ENCODE measurements around the gene RPTOR.

RPTOR gene

DNA sequence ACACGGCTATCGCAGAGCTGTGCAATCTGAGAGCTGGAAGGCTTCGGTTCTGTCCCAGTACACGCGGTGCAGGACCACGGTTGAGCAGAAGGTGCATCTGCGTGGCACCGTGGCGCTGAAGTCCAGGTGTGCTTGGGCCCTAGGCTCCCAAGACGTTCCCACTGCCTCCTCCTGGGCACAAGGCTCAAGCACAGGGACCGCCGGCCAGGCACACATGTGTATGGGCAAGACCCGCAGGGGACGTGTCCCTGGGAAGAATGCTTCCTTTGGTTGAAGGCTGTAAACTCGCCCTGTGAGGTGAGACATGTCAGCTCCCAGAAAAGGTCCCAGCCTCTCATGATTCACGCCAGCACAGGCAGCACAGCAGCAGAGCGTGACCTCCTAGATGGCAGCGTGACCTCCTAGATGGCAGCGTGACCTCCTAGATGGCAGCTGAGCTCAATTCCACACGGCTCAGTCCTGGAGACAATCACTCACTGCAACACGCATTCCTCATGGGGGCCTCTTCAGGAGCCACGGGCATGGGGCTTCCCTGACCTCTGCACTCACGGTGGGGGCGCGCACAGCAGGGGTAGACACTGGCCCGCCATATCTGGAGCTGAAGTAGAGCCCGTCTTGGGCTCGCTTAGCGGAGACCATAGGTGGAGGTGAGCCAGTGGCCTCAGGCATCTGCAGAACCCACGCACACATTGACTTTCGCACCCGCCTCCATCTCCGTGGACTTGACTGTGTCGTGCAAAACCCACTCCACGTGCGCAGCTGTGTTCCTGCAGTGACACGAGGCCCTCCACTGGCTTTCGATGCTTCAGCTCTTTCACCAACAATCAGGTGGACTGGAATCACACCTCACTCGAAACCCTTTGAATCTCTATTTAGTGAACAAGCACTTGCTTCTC lies 362.0 kb downstream of the RPTOR start:
- Histone ChIP-seq H3K36me3 (ENCODE audit: control insufficient read depth in 2 of 2, insufficient read depth in 1 of 2, low read length in 2 of 2) (peaks cover 0 to 63% of the 10 kb centered on the region in 2 experiments; a peak in 1 of 3 replicates), H3K9me3 (ENCODE audit: control insufficient read depth, insufficient read depth, low read depth, low read length) (no peaks in the 10 kb centered on the region), H3K4me1 (ENCODE audit: control insufficient read depth, insufficient read depth, low read length) (no peaks in the 10 kb centered on the region), H3K4me3 (ENCODE audit: low read depth, low read length) (no peak overlapping the region), H3K27ac (ENCODE audit: extremely low read depth, low read depth, low read length) (no peak overlapping the region)
- ChIA-PET POLR2A (no interaction called here), CTCF (interaction anchor here (0.5 to 1.3 kb wide), 2 partner anchors 9 to 191 kb away, joined by 3 to 4 read pairs; no protein-coding TSS in a partner anchor)
- TF ChIP-seq, protein P1, sequence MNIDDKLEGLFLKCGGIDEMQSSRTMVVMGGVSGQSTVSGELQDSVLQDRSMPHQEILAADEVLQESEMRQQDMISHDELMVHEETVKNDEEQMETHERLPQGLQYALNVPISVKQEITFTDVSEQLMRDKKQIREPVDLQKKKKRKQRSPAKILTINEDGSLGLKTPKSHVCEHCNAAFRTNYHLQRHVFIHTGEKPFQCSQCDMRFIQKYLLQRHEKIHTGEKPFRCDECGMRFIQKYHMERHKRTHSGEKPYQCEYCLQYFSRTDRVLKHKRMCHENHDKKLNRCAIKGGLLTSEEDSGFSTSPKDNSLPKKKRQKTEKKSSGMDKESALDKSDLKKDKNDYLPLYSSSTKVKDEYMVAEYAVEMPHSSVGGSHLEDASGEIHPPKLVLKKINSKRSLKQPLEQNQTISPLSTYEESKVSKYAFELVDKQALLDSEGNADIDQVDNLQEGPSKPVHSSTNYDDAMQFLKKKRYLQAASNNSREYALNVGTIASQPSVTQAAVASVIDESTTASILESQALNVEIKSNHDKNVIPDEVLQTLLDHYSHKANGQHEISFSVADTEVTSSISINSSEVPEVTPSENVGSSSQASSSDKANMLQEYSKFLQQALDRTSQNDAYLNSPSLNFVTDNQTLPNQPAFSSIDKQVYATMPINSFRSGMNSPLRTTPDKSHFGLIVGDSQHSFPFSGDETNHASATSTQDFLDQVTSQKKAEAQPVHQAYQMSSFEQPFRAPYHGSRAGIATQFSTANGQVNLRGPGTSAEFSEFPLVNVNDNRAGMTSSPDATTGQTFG (tag by site-specific recombination; IDR thresholded peaks at IDR 0.05; ENCODE audit: borderline replicate concordance), result no peak
- TF ChIP-seq ZNF596 (tag by site-specific recombination; IDR thresholded peaks at IDR 0.05), result no peak
- no peak for TF ChIP-seq ZNF211 (tag by site-specific recombination; IDR thresholded peaks at IDR 0.05; ENCODE audit: low read depth)
- TF ChIP-seq ZNF560 (tag by site-specific recombination; IDR thresholded peaks at IDR 0.05; ENCODE audit: borderline replicate concordance), result no peak
- TF ChIP-seq ZNF19 (tag by site-specific recombination; IDR thresholded peaks at IDR 0.05; ENCODE audit: low read depth), result no peak
- TF ChIP-seq ZBTB48 (tag by site-specific recombination; IDR thresholded peaks at IDR 0.05), result no peak
- no peak for TF ChIP-seq ZNF202 (tag by site-specific recombination; IDR thresholded peaks at IDR 0.05; ENCODE audit: borderline replicate concordance)
- TF ChIP-seq MEIS1 (CRISPR knock-in tag; IDR thresholded peaks at IDR 0.05; ENCODE audit: borderline replicate concordance), result no peak
- no peak for TF ChIP-seq ZNF701 (tag by site-specific recombination; IDR thresholded peaks at IDR 0.05)
- TF ChIP-seq OVOL3 (tag by site-specific recombination; IDR thresholded peaks at IDR 0.05), result no peak
- TF ChIP-seq, protein P2, sequence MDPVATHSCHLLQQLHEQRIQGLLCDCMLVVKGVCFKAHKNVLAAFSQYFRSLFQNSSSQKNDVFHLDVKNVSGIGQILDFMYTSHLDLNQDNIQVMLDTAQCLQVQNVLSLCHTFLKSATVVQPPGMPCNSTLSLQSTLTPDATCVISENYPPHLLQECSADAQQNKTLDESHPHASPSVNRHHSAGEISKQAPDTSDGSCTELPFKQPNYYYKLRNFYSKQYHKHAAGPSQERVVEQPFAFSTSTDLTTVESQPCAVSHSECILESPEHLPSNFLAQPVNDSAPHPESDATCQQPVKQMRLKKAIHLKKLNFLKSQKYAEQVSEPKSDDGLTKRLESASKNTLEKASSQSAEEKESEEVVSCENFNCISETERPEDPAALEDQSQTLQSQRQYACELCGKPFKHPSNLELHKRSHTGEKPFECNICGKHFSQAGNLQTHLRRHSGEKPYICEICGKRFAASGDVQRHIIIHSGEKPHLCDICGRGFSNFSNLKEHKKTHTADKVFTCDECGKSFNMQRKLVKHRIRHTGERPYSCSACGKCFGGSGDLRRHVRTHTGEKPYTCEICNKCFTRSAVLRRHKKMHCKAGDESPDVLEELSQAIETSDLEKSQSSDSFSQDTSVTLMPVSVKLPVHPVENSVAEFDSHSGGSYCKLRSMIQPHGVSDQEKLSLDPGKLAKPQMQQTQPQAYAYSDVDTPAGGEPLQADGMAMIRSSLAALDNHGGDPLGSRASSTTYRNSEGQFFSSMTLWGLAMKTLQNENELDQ (tag by site-specific recombination; IDR thresholded peaks at IDR 0.05; ENCODE audit: low read depth), result no peak
- no peak for TF ChIP-seq ZNF391 (tag by site-specific recombination; IDR thresholded peaks at IDR 0.05; ENCODE audit: borderline replicate concordance, low read depth)
- no peak for TF ChIP-seq GLIS1 (tag by site-specific recombination; IDR thresholded peaks at IDR 0.05)
- TF ChIP-seq, protein P3, sequence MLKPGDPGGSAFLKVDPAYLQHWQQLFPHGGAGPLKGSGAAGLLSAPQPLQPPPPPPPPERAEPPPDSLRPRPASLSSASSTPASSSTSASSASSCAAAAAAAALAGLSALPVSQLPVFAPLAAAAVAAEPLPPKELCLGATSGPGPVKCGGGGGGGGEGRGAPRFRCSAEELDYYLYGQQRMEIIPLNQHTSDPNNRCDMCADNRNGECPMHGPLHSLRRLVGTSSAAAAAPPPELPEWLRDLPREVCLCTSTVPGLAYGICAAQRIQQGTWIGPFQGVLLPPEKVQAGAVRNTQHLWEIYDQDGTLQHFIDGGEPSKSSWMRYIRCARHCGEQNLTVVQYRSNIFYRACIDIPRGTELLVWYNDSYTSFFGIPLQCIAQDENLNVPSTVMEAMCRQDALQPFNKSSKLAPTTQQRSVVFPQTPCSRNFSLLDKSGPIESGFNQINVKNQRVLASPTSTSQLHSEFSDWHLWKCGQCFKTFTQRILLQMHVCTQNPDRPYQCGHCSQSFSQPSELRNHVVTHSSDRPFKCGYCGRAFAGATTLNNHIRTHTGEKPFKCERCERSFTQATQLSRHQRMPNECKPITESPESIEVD (tag by site-specific recombination; IDR thresholded peaks at IDR 0.05), result no peak
- no peak for TF ChIP-seq ZNF416 (tag by site-specific recombination; IDR thresholded peaks at IDR 0.05)
- TF ChIP-seq ZNF155 (tag by site-specific recombination; IDR thresholded peaks at IDR 0.05), result no peak

DNA sequence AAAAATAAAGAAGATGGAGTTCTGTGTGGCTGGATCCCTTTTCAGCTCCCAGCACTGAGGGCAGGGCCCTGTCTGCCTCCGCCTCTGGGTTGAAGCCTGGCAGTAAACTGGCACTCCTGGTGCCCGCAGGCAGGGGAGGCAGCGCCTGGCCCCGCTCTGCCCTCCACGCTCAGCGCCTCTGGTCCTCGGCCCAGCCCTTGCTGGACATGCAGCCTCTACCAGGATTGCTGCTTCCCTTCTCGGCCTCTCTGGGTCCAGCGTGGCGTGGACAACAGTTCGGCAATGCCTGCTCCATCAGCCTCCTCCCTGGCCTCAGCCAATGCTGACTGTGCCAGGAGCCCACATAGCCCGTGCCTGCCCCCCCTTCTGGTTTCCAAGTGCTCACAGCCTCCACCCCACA lies 362.6 kb downstream of the RPTOR start:
- Histone ChIP-seq H3K4me3 (ENCODE audit: low read depth, low read length) (no peak overlapping the region), H3K4me1 (ENCODE audit: control insufficient read depth, insufficient read depth, low read length) (no peaks in the 10 kb centered on the region), H3K27ac (ENCODE audit: extremely low read depth, low read depth, low read length) (no peak overlapping the region), H3K9me3 (ENCODE audit: control insufficient read depth, insufficient read depth, low read depth, low read length) (no peaks in the 10 kb centered on the region), H3K36me3 (ENCODE audit: control insufficient read depth in 2 of 2, insufficient read depth in 1 of 2, low read length in 2 of 2) (peaks cover 0 to 62% of the 10 kb centered on the region in 2 experiments; a peak in 1 of 3 replicates)
- CTCF ChIA-PET, result interaction anchor here (0.6 to 1.3 kb wide), 2 partner anchors 9 to 1352 kb away, joined by 3 read pairs; no protein-coding TSS in a partner anchor
- POLR2A ChIA-PET, result no interaction called here
- TF ChIP-seq, protein P4, sequence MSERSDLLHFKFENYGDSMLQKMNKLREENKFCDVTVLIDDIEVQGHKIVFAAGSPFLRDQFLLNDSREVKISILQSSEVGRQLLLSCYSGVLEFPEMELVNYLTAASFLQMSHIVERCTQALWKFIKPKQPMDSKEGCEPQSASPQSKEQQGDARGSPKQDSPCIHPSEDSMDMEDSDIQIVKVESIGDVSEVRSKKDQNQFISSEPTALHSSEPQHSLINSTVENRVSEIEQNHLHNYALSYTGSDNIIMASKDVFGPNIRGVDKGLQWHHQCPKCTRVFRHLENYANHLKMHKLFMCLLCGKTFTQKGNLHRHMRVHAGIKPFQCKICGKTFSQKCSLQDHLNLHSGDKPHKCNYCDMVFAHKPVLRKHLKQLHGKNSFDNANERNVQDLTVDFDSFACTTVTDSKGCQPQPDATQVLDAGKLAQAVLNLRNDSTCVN (tag by site-specific recombination; optimal IDR thresholded peaks at IDR 0.05), result no peak
- TF ChIP-seq ZNF510 (tag by site-specific recombination; IDR thresholded peaks at IDR 0.05; ENCODE audit: insufficient replicate concordance), result no peak
- TF ChIP-seq ZNF571 (tag by site-specific recombination; IDR thresholded peaks at IDR 0.05), result no peak
- TF ChIP-seq YY1 (tag by site-specific recombination; IDR thresholded peaks at IDR 0.05), result no peak
- TF ChIP-seq, protein P5, sequence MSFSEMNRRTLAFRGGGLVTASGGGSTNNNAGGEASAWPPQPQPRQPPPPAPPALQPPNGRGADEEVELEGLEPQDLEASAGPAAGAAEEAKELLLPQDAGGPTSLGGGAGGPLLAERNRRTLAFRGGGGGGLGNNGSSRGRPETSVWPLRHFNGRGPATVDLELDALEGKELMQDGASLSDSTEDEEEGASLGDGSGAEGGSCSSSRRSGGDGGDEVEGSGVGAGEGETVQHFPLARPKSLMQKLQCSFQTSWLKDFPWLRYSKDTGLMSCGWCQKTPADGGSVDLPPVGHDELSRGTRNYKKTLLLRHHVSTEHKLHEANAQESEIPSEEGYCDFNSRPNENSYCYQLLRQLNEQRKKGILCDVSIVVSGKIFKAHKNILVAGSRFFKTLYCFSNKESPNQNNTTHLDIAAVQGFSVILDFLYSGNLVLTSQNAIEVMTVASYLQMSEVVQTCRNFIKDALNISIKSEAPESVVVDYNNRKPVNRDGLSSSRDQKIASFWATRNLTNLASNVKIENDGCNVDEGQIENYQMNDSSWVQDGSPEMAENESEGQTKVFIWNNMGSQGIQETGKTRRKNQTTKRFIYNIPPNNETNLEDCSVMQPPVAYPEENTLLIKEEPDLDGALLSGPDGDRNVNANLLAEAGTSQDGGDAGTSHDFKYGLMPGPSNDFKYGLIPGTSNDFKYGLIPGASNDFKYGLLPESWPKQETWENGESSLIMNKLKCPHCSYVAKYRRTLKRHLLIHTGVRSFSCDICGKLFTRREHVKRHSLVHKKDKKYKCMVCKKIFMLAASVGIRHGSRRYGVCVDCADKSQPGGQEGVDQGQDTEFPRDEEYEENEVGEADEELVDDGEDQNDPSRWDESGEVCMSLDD (tag by site-specific recombination; IDR thresholded peaks at IDR 0.05), result no peak
- TF ChIP-seq ZNF626 (tag by site-specific recombination; IDR thresholded peaks at IDR 0.05), result no peak
